HG02885 (cell line): Measurements from ENCODE around the gene FARP1.

Source experiments
- ATAC-seq: cut with Tn5 transposase; IDR thresholded peaks from one replicate; pipeline ENCODE4 v1.9.1; 2021; ENCODE audit warnings: mild to moderate bottlenecking; ENCODE audit not compliant: unreplicated experiment, poor library complexity

The FARP1 gene

GRCh38 chr13:98300956-98301641, 158.2 kb downstream of the FARP1 start:
- ATAC-seq = no peak

GRCh38 chr13:98301721-98302120, 158.8 kb downstream of the FARP1 start:
- ATAC-seq = no peak

- no peak for ATAC-seq
Measured at GRCh38 chr13:98303858-98304257, 161.0 kb downstream of the FARP1 start.

GRCh38 chr13:98305670-98306069, 162.8 kb downstream of the FARP1 start:
- no peak for ATAC-seq

- ATAC-seq = no peak
Measured at GRCh38 chr13:98307463-98308085, 164.7 kb downstream of the FARP1 start.

- no peak for ATAC-seq
Measured at GRCh38 chr13:98308086-98308911, 165.4 kb downstream of the FARP1 start.

- ATAC-seq = no peak
Measured at GRCh38 chr13:98309569-98310335, 166.9 kb downstream of the FARP1 start.

GRCh38 chr13:98310485-98311199, 167.7 kb downstream of the FARP1 start:
- ATAC-seq = no peak

GRCh38 chr13:98311200-98311548, 168.3 kb downstream of the FARP1 start:
- no peak for ATAC-seq

- no peak for ATAC-seq
Measured at GRCh38 chr13:98312606-98313005, 169.7 kb downstream of the FARP1 start.

- no peak for ATAC-seq
Measured at GRCh38 chr13:98313023-98313921, 170.4 kb downstream of the FARP1 start.

GRCh38 chr13:98313922-98314292, 171.0 kb downstream of the FARP1 start:
- no peak for ATAC-seq

GRCh38 chr13:98315466-98315865, 172.6 kb downstream of the FARP1 start:
- ATAC-seq = no peak

- no peak for ATAC-seq
Measured at GRCh38 chr13:98315902-98316301, 173.0 kb downstream of the FARP1 start.

- no peak for ATAC-seq
Measured at GRCh38 chr13:98317573-98318171, 174.8 kb downstream of the FARP1 start.

GRCh38 chr13:98318263-98318878, 175.5 kb downstream of the FARP1 start:
- no peak for ATAC-seq

GRCh38 chr13:98320561-98321105, 177.7 kb downstream of the FARP1 start:
- no peak for ATAC-seq

GRCh38 chr13:98321395-98321794, 178.5 kb downstream of the FARP1 start:
- ATAC-seq = no peak
